GM21529 (cell line): ENCODE data around the gene RNFT1.
"Not testable (repeated sequence)": the region's sequence is repeated elsewhere in the genome, so short reads cannot be mapped to it uniquely, and the experiment has no call there.

Experiments used
- ATAC-seq: cut with Tn5 transposase; IDR thresholded peaks from one replicate; pipeline ENCODE4 v1.9.1; 2021; ENCODE audit not compliant: unreplicated experiment

The RNFT1 gene

GRCh38 chr17:59930768-59931167 lies 33.8 kb downstream of the RNFT1 start:
- ATAC-seq, result not testable (repeated sequence)

GRCh38 chr17:59930121-59930520 lies 34.4 kb downstream of the RNFT1 start:
- not testable (repeated sequence) for ATAC-seq

- not testable (repeated sequence) for ATAC-seq
These were observed 43.9 kb downstream of the RNFT1 start for GRCh38 chr17:59920637-59921036.

- ATAC-seq, result no peak
These were observed 48.1 kb downstream of the RNFT1 start for GRCh38 chr17:59916446-59916845.

GRCh38 chr17:59914274-59914854 lies 50.2 kb downstream of the RNFT1 start:
- ATAC-seq, result no peak

- ATAC-seq, result no peak
These were observed 57.1 kb downstream of the RNFT1 start for GRCh38 chr17:59907467-59907866.

GRCh38 chr17:59903455-59903854 lies 61.1 kb downstream of the RNFT1 start:
- ATAC-seq, result no peak
